Measurements from ENCODE around the gene PCNX1. TPM values are rescaled to one million over a fixed set of nuclear protein-coding genes. Genes with fewer than 3 reads are reported as not detected.

Gene PCNX1
- total RNA-seq, 4 donors from 2014 or later, result 9.1 to 41.8 (median 18.9) TPM

DNA sequence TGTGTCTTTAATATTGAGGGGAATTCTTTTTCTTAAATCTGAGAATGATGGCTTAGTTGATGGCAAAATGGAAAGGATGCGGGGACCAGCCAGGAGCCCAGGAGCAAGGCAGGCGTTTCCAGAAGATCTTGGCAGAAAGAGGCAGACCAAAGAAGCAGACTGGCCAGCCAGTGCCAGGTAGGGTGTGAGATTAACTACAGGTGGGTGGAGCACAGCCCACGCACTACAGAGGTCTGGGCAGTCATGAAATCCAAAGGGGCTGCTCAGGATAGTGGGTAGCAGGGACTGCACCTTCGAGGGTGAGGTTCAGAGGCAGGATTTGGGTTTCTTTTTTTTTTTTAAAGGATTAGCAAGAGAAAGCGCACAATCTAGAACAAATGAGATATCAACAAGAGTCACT lies 17.7 kb upstream of the PCNX1 start:
- no peak overlapping the region for H3K27ac ChIP-seq
- H3K9me3 ChIP-seq, result no peaks in the 10 kb centered on the region
- no peak for TF ChIP-seq POLR2A (IDR thresholded peaks at IDR 0.05)
- no peak for TF ChIP-seq CTCF (IDR thresholded peaks at IDR 0.05)
- peaks cover 0 to 29% (median 19%) of the 10 kb centered on the region in 3 donors for H3K4me1 ChIP-seq
- DNase-seq, result no peak
- no peaks in the 10 kb centered on the region for H3K27me3 ChIP-seq
- no peaks in the 10 kb centered on the region for H3K36me3 ChIP-seq
- H3K4me3 ChIP-seq, result no peak overlapping the region
- whole genome bisulfite sequencing, 2 donors, result 68 to 70% methylated on average over 5 of the region's 5 CpGs
- intact Hi-C loops (cut with DNase I), result no loop called here

DNA sequence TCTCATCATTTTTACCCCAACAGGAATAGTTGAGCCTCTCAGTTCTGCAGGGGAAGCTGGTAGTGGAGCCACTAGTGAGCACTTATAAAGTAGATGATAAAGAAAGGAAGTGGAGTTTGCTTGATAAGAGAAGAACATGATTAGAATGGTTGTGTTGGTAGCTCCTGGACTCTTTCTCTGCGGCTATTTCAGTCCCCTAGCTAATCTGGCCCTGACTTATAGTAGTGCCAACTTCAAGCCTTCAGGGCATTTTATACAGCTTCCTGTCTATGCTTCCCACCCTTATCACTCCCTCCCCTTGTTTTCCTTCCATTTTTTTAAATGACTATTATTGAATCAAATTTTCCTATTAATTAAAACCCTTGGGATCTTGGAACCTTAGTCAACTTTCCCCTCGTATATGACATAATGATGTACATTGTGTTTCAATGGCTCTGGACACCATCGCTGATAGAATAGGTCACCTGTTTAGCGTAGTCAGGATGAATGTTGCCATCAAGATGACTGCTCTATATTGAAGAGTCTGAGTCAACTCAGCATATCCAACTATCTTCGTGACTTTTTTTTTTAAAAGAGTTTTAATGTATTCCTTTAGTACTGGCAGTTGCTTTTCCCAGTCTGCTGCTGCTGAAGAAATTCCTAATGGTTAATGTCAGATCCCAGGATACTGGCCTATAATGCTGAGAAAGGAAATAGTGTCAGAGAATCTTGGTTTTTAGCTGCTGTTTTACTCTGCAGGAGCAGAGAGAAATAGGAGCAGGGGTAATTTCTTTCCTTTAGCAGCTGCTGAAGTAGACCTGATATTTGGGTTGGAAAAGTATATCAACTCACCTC lies 16.2 kb upstream of the PCNX1 start:
- H3K4me3 ChIP-seq, result no peak overlapping the region
- intact Hi-C loops (cut with DNase I), result no loop called here
- H3K36me3 ChIP-seq, result no peaks in the 10 kb centered on the region
- no peak overlapping the region for H3K27ac ChIP-seq
- H3K4me1 ChIP-seq, result peaks cover 0 to 29% (median 19%) of the 10 kb centered on the region in 3 donors
- H3K9me3 ChIP-seq, result no peaks in the 10 kb centered on the region
- H3K27me3 ChIP-seq, result no peaks in the 10 kb centered on the region
- WGBS, 2 donors, result 80 to 83% methylated on average over 5 of the region's 5 CpGs
- no peak for DNase-seq
- no peak for TF ChIP-seq CTCF (IDR thresholded peaks at IDR 0.05)
- no peak for TF ChIP-seq POLR2A (IDR thresholded peaks at IDR 0.05)

GRCh38 chr14:70891737-70892136 lies 15.5 kb upstream of the PCNX1 start:
- Histone ChIP-seq H3K36me3 (no peaks in the 10 kb centered on the region), H3K4me3 (no peak overlapping the region), H3K27ac (no peak overlapping the region), H3K27me3 (no peaks in the 10 kb centered on the region), H3K4me1 (peaks cover 0 to 25% (median 19%) of the 10 kb centered on the region in 3 donors), H3K9me3 (no peaks in the 10 kb centered on the region)
- TF ChIP-seq CTCF (IDR thresholded peaks at IDR 0.05) (no peak), POLR2A (IDR thresholded peaks at IDR 0.05) (no peak)
- 89 to 93% methylated on average over 2 of the region's 2 CpGs for WGBS, 2 donors
- intact Hi-C loops (cut with DNase I), result no loop called here
- DNase-seq, result no peak

GRCh38 chr14:70893062-70893845 lies 14.0 kb upstream of the PCNX1 start:
- intact Hi-C loops (cut with DNase I), result no loop called here
- H3K27ac ChIP-seq, result no peak overlapping the region

More at GRCh38 chr14:70893062-70893845, 14.0 kb upstream of the PCNX1 start:
- DNase-seq, result no peak
- H3K9me3 ChIP-seq, result no peaks in the 10 kb centered on the region
- no peak for TF ChIP-seq CTCF (IDR thresholded peaks at IDR 0.05)
- peaks cover 0 to 22% (median 17%) of the 10 kb centered on the region in 3 donors for H3K4me1 ChIP-seq
- no peaks in the 10 kb centered on the region for H3K36me3 ChIP-seq
- H3K4me3 ChIP-seq, result no peak overlapping the region
- WGBS, 2 donors, result 80 to 83% methylated on average over 13 of the region's 13 CpGs
- H3K27me3 ChIP-seq, result no peaks in the 10 kb centered on the region

All from esophagus squamous epithelium (tissue), 5 donors.